Body of pancreas (tissue), 4 donors: ENCODE data around the gene EDAR. TPM values are rescaled to one million over a fixed set of nuclear protein-coding genes. Genes with fewer than 3 reads are reported as not detected.

Source experiments
- ATAC-seq: fragments of 150-250 bp; one replicate; pipeline ENCODE4 v1.9.1; 2016
- DNase-seq, 4 donors: peaks; one replicate each; pipeline ENCODE4 v3.0.0-alpha.2; 2019
- H3K27ac ChIP-seq, 4 donors: fragments of 200-600 bp; sonication (generic); 1 replicate in 3 of 4; 2 replicates in 1 of 4; pipeline versions ENCODE4 v1.5.1 to v1.6.1; 2016 to 2019; ENCODE audit warnings: mild to moderate bottlenecking in 1 of 4, mixed read lengths in 1 of 4, moderate library complexity in 1 of 4
- H3K27me3 ChIP-seq, 2 donors: fragments of 200-600 bp; sonication (generic); one replicate each; pipeline ENCODE4 v1.6.0; 2016; ENCODE audit warnings: mild to moderate bottlenecking in 1 of 2
- H3K36me3 ChIP-seq, 2 donors: fragments of 200-600 bp; sonication (generic); replicated peaks in 1 of 2; 2 replicates each; pipeline ENCODE4 v1.5.1; 2016; ENCODE audit warnings: low read depth in 2 of 2; ENCODE audit not compliant: insufficient read depth in 1 of 2
- H3K4me1 ChIP-seq: fragments of 200-600 bp; sonication (generic); one replicate; pipeline ENCODE4 v1.6.0; 2016
- H3K4me3 ChIP-seq, 2 donors: fragments of 200-600 bp; sonication (generic); 1 replicate in 1 of 2; 2 replicates in 1 of 2; pipeline ENCODE4 v1.5.1; 2016 to 2019
- H3K9me3 ChIP-seq, 3 donors: fragments of 200-600 bp; sonication (generic); 1 replicate in 2 of 3; 2 replicates in 1 of 3; pipeline ENCODE4 v1.5.1; 2016
- POLR2A ChIP-seq, 3 donors: fragments of 450-650 bp; IDR thresholded peaks; one replicate each; pipeline ENCODE4 v1.6.1; 2016; ENCODE audit warnings: antibody characterized with exemption in 3 of 3, mild to moderate bottlenecking in 2 of 3
- WGBS, 2 donors: methylation state at CpG; one replicate each; pipeline ENCODE4 v1.1.5; 2017; 5-methylcytosine and 5-hydroxymethylcytosine counted together
- intact Hi-C: fragments of 100-400 bp; cut with DNase I; formaldehyde crosslinking; loops from one replicate; pipeline ENCODE4 v1.15.1; 2023
- total RNA-seq, 2 donors: library from RNA; depleted of rRNA; stranded (reverse); fragments of >200 nt; gene quantifications; one replicate each; pipeline ENCODE4 v1.1.0, GENCODE V29; 2016
- TF ChIP-seq, protein P1 (sequence below), 7 experiments: fragments of 450-650 bp in 4 of 7; fragments of 200-600 bp in 3 of 7; sonication (generic) in 3 of 7; IDR thresholded peaks; one replicate each; pipeline ENCODE4 v1.5.1; 2016 to 2019; ENCODE audit warnings: antibody characterized with exemption in 7 of 7

The EDAR gene
- total RNA-seq, 2 donors from 2014 or later: not detected

DNA sequence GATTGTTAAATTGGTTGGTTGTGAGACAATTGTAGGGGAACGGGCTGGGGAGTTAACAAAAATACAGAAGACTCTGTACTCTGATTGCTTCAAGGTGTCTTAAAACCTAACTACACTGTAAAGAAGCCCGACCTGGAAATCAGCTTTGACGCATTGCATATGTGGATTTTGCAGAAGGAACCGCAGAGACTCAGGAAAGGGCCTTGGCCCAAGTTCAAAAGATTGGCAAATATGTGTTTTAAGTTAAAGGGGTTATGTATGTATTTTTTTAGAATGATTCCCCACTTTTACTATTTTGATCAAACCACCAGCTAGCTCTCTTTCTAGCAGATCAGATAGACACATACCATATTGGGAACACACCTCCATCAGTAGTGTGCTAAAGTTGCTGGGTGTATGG, 18.0 kb upstream of the EDAR start:
- Histone ChIP-seq H3K4me1 (no peaks in the 10 kb centered on the region), H3K36me3 (no peaks in the 10 kb centered on the region), H3K9me3 (no peaks in the 10 kb centered on the region), H3K27ac (no peak overlapping the region), H3K4me3 (no peak overlapping the region), H3K27me3 (no peaks in the 10 kb centered on the region)
- TF ChIP-seq POLR2A (IDR thresholded peaks at IDR 0.05): no peak
- TF ChIP-seq, protein P1, sequence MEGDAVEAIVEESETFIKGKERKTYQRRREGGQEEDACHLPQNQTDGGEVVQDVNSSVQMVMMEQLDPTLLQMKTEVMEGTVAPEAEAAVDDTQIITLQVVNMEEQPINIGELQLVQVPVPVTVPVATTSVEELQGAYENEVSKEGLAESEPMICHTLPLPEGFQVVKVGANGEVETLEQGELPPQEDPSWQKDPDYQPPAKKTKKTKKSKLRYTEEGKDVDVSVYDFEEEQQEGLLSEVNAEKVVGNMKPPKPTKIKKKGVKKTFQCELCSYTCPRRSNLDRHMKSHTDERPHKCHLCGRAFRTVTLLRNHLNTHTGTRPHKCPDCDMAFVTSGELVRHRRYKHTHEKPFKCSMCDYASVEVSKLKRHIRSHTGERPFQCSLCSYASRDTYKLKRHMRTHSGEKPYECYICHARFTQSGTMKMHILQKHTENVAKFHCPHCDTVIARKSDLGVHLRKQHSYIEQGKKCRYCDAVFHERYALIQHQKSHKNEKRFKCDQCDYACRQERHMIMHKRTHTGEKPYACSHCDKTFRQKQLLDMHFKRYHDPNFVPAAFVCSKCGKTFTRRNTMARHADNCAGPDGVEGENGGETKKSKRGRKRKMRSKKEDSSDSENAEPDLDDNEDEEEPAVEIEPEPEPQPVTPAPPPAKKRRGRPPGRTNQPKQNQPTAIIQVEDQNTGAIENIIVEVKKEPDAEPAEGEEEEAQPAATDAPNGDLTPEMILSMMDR (IDR thresholded peaks at IDR 0.05): no peak
- ATAC-seq (no peak), DNase-seq (no peak)
- intact Hi-C loops: no loop called here
- 74 to 86% methylated on average over 4 of the region's 4 CpGs for WGBS, 2 donors

DNA sequence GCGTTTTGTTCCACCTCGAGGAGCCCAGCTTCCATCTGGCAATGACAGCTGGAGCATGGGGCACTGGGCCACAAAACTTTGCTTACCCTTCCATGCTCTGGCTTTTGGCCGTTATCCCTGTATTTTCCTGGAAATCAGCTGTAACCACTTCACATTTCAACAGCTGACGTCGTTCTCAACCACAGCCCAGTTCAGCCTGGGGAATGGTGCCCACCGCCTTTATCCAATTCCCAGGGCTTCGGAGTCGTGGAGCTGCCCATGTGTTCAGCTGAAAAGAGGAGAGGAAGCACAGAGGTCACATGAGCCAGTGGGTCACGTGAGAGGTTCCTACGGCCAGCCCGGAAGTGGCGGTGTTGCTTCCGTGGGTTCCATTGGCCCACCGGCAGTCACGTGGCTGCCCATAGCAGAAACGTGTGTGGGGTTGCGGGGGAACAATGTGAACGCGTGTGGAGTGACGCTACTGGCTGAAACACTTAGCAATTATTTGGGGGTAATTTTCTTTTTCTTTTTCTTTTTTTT, 16.7 kb upstream of the EDAR start:
- Histone ChIP-seq H3K27ac (no peak overlapping the region), H3K4me3 (no peak overlapping the region), H3K36me3 (no peaks in the 10 kb centered on the region), H3K27me3 (no peaks in the 10 kb centered on the region), H3K9me3 (no peaks in the 10 kb centered on the region), H3K4me1 (no peaks in the 10 kb centered on the region)
- 77 to 79% methylated on average over 17 to 20 of the region's 20 CpGs for WGBS, 2 donors
- ATAC-seq (no peak), DNase-seq (no peak)
- intact Hi-C loops: no loop called here
- TF ChIP-seq, protein P1 (IDR thresholded peaks at IDR 0.05): no peak
- TF ChIP-seq POLR2A (IDR thresholded peaks at IDR 0.05): no peak

DNA sequence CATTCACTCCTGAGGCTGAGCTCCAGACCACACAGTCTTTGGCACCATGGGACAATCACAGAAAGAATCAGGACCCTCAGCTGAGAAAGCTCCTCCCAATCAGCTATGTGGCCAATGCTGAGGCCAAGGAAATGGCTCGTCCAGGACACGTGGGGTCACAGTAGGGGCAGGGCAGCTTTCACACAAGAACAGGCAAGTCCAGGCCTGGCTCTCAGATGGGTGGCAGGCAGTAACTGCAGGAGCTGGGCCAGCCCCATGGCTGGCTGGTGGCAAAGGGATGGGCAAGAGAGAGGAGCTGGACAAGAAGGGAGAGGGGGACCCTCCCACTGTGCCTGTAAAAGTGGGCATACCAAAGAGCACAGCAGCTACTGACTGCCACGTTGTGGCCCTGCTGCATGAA, 12.2 kb upstream of the EDAR start:
- TF ChIP-seq, protein P1 (IDR thresholded peaks at IDR 0.05): no peak
- no peak for TF ChIP-seq POLR2A (IDR thresholded peaks at IDR 0.05)
- 46 to 73% methylated on average over 2 to 3 of the region's 3 CpGs for WGBS, 2 donors
- Histone ChIP-seq H3K9me3 (no peaks in the 10 kb centered on the region), H3K36me3 (no peaks in the 10 kb centered on the region), H3K4me3 (no peak overlapping the region), H3K4me1 (no peaks in the 10 kb centered on the region), H3K27me3 (no peaks in the 10 kb centered on the region), H3K27ac (no peak overlapping the region)
- ATAC-seq (no peak), DNase-seq (no peak)
- intact Hi-C loops: no loop called here

DNA sequence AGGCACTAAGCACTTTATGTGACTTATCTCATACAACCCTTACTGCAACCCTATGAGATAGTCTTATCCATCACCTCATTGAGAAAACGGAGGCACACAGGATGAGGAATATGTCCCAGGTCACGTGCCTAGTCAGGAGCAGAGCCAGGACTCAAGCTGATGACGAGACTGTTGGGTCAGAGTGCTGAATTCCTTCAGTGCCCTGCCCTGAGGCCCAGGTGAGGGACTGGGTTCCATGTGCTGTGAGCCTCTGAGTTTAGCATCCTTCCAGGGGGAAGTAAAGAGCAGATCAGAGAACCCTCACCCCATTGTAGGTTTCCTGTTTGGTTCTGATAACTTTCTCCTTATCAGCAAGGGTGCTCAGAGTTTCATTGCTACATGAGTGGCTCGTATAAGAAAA, 11.7 kb upstream of the EDAR start:
- no peaks in the 10 kb centered on the region for H3K9me3 ChIP-seq
- H3K27ac ChIP-seq: no peak overlapping the region
- no peak overlapping the region for H3K4me3 ChIP-seq
- no peaks in the 10 kb centered on the region for H3K4me1 ChIP-seq
- intact Hi-C loops: no loop called here
- 66 to 72% methylated on average over 4 of the region's 4 CpGs for WGBS, 2 donors
- ATAC-seq (no peak), DNase-seq (no peak)
- H3K27me3 ChIP-seq: no peaks in the 10 kb centered on the region
- no peaks in the 10 kb centered on the region for H3K36me3 ChIP-seq
- no peak for TF ChIP-seq POLR2A (IDR thresholded peaks at IDR 0.05)
- TF ChIP-seq, protein P1 (IDR thresholded peaks at IDR 0.05): no peak

- ATAC-seq (no peak), DNase-seq (no peak)
- Histone ChIP-seq H3K9me3 (no peaks in the 10 kb centered on the region), H3K27me3 (no peaks in the 10 kb centered on the region), H3K4me1 (no peaks in the 10 kb centered on the region), H3K4me3 (no peak overlapping the region), H3K27ac (no peak overlapping the region), H3K36me3 (no peaks in the 10 kb centered on the region)
- WGBS, 2 donors: 64 to 68% methylated on average over 3 of the region's 3 CpGs
- intact Hi-C loops: no loop called here
- TF ChIP-seq, protein P1 (IDR thresholded peaks at IDR 0.05): no peak
- TF ChIP-seq POLR2A (IDR thresholded peaks at IDR 0.05): no peak
Observed at GRCh38 chr2:108998911-108999310, 9.9 kb upstream of the EDAR start.
